IMR-90 (cell line): Measurements from ENCODE around the gene TMPRSS3.

ENCODE experiments used
- CEBPB ChIP-seq: IDR thresholded peaks from 2 replicates; pipeline ENCODE4 v1.6.1; 2012; ENCODE audit warnings: low read depth, low read length, improper control_type of control experiment
- CHD1 ChIP-seq: IDR thresholded peaks from 2 replicates; pipeline ENCODE4 v1.6.1; 2012; ENCODE audit warnings: low read depth, low read length, improper control_type of control experiment
- ELK1 ChIP-seq: fragments of 150-350 bp; IDR thresholded peaks from 2 replicates; pipeline ENCODE4 v1.6.1; 2016; ENCODE audit warnings: low read depth, mild to moderate bottlenecking, low read length, moderate library complexity, borderline replicate concordance
- MAFK ChIP-seq: IDR thresholded peaks from 2 replicates; pipeline ENCODE4 v1.6.1; 2012; ENCODE audit warnings: low read depth, low read length, improper control_type of control experiment
- MAZ ChIP-seq: IDR thresholded peaks from 2 replicates; pipeline ENCODE4 v1.6.1; 2012; ENCODE audit warnings: low read depth, mild to moderate bottlenecking, low read length, improper control_type of control experiment, moderate library complexity, borderline replicate concordance
- POLR2A ChIP-seq: IDR thresholded peaks from 2 replicates; pipeline ENCODE4 v1.6.1; 2012; ENCODE audit warnings: mild to moderate bottlenecking, low read depth, low read length
- RAD21 ChIP-seq: IDR thresholded peaks from 2 replicates; pipeline ENCODE4 v1.6.1; 2012; ENCODE audit warnings: low read length, improper control_type of control experiment
- RCOR1 ChIP-seq: IDR thresholded peaks from 2 replicates; pipeline ENCODE4 v1.6.1; 2012; ENCODE audit warnings: mild to moderate bottlenecking, low read length, improper control_type of control experiment; ENCODE audit not compliant: insufficient replicate concordance
- RFX5 ChIP-seq: IDR thresholded peaks from 2 replicates; pipeline ENCODE4 v1.8.0; 2012; ENCODE audit warnings: low read depth, mild to moderate bottlenecking, low read length, moderate library complexity
- SMC3 ChIP-seq: fragments of 150-350 bp; IDR thresholded peaks from 2 replicates; pipeline ENCODE4 v1.6.1; 2016; ENCODE audit warnings: low read depth, mild to moderate bottlenecking, antibody characterized with exemption, low read length, moderate library complexity
- USF2 ChIP-seq: fragments of 150-350 bp; IDR thresholded peaks from 2 replicates; pipeline ENCODE4 v1.6.1; 2017; ENCODE audit warnings: mild to moderate bottlenecking, antibody characterized with exemption, low read length, low read depth
- TF ChIP-seq, protein P1 (sequence below): conservative IDR thresholded peaks from 2 replicates; pipeline ENCODE4 v1.5.1; 2012; ENCODE audit warnings: mild to moderate bottlenecking, low read depth, low read length, improper control_type of control experiment

- TF ChIP-seq POLR2A = no peak
- no peak for TF ChIP-seq RFX5
- TF ChIP-seq RAD21 = no peak
- no peak for TF ChIP-seq SMC3
- TF ChIP-seq MAZ = no peak
- TF ChIP-seq, protein P1, sequence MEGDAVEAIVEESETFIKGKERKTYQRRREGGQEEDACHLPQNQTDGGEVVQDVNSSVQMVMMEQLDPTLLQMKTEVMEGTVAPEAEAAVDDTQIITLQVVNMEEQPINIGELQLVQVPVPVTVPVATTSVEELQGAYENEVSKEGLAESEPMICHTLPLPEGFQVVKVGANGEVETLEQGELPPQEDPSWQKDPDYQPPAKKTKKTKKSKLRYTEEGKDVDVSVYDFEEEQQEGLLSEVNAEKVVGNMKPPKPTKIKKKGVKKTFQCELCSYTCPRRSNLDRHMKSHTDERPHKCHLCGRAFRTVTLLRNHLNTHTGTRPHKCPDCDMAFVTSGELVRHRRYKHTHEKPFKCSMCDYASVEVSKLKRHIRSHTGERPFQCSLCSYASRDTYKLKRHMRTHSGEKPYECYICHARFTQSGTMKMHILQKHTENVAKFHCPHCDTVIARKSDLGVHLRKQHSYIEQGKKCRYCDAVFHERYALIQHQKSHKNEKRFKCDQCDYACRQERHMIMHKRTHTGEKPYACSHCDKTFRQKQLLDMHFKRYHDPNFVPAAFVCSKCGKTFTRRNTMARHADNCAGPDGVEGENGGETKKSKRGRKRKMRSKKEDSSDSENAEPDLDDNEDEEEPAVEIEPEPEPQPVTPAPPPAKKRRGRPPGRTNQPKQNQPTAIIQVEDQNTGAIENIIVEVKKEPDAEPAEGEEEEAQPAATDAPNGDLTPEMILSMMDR = no peak
- TF ChIP-seq RCOR1 = no peak
- no peak for TF ChIP-seq CHD1
- TF ChIP-seq ELK1 = no peak
- TF ChIP-seq USF2 = no peak
- TF ChIP-seq CEBPB = no peak
- no peak for TF ChIP-seq MAFK
Observed at GRCh38 chr21:42353623-42354022, 42.2 kb downstream of the TMPRSS3 start.
